ENCODE measurements around the gene ACYP2.

Gene ACYP2

GRCh38 chr2:54330926-54331835, 215.8 kb downstream of the ACYP2 start:
- no peak for DNase-seq

GRCh38 chr2:54332386-54332785, 217.0 kb downstream of the ACYP2 start:
- DNase-seq = no peak

- DNase-seq = no peak
Measured at GRCh38 chr2:54336136-54336976, 220.9 kb downstream of the ACYP2 start.

GRCh38 chr2:54336977-54337255, 221.5 kb downstream of the ACYP2 start:
- DNase-seq = no peak

- no peak for DNase-seq
Measured at GRCh38 chr2:54341656-54342055, 226.2 kb downstream of the ACYP2 start.

GRCh38 chr2:54342603-54343002, 227.2 kb downstream of the ACYP2 start:
- no peak for DNase-seq

- no peak for DNase-seq
Measured at GRCh38 chr2:54347622-54348021, 232.2 kb downstream of the ACYP2 start.

- DNase-seq = no peak
Measured at GRCh38 chr2:54348646-54349045, 233.2 kb downstream of the ACYP2 start.

- DNase-seq = no peak
Measured at GRCh38 chr2:54350426-54350825, 235.0 kb downstream of the ACYP2 start.

GRCh38 chr2:54353216-54353615, 237.8 kb downstream of the ACYP2 start:
- DNase-seq = no peak
